Stomach smooth muscle (tissue), 2 donors: ENCODE results near the gene RHEB.

ENCODE experiments used
- H3K27ac ChIP-seq: one replicate; pipeline ENCODE4 v1.7.0; 2013; ENCODE audit warnings: mild to moderate bottlenecking, low read length, inconsistent platforms
- H3K27me3 ChIP-seq, 2 donors: one replicate each; pipeline ENCODE4 v1.7.0; 2013; ENCODE audit warnings: low read length in 2 of 2; ENCODE audit not compliant: insufficient read depth in 2 of 2, control insufficient read depth in 1 of 2
- H3K36me3 ChIP-seq, 2 donors: one replicate each; pipeline ENCODE4 v1.7.0; 2013; ENCODE audit warnings: low read length in 2 of 2; ENCODE audit not compliant: control insufficient read depth in 2 of 2, insufficient read depth in 2 of 2
- H3K4me1 ChIP-seq: one replicate; pipeline ENCODE4 v1.7.0; 2013; ENCODE audit warnings: low read length; ENCODE audit not compliant: control insufficient read depth, insufficient read depth
- H3K4me3 ChIP-seq, 2 donors: one replicate each; pipeline ENCODE4 v1.7.0; 2013; ENCODE audit warnings: low read length in 2 of 2
- H3K9ac ChIP-seq, 2 donors: one replicate each; pipeline ENCODE4 v1.7.0; 2013; ENCODE audit warnings: low read length in 2 of 2, mild to moderate bottlenecking in 1 of 2
- H3K9me3 ChIP-seq, 2 donors: one replicate each; pipeline ENCODE4 v1.7.0; 2013; ENCODE audit warnings: low read length in 2 of 2; ENCODE audit not compliant: control insufficient read depth in 2 of 2
- donor health status: healthy.
- donor health status: Pancreatic carcinoma.

RHEB gene

GRCh38 chr7:151437866-151438516 lies 81.7 kb downstream of the RHEB start:
- Histone ChIP-seq H3K9me3 (peaks cover 0 to 2% of the 10 kb centered on the region in 2 donors), H3K4me1 (peaks cover 17% of the 10 kb centered on the region), H3K27me3 (peaks cover 9 to 16% of the 10 kb centered on the region in 2 donors), H3K27ac (no peak overlapping the region), H3K36me3 (no peaks in the 10 kb centered on the region), H3K9ac (no peak overlapping the region), H3K4me3 (no peak overlapping the region)

GRCh38 chr7:151437159-151437553 lies 82.5 kb downstream of the RHEB start:
- H3K36me3 ChIP-seq, result no peaks in the 10 kb centered on the region
- H3K9me3 ChIP-seq, result peaks cover 0 to 2% of the 10 kb centered on the region in 2 donors
- peaks cover 17% of the 10 kb centered on the region for H3K4me1 ChIP-seq
- no peak overlapping the region for H3K4me3 ChIP-seq
- no peak overlapping the region for H3K9ac ChIP-seq
- peaks cover 9 to 16% of the 10 kb centered on the region in 2 donors for H3K27me3 ChIP-seq
- H3K27ac ChIP-seq, result peak overlapping the region; percentile 49

GRCh38 chr7:151436446-151437158 lies 83.1 kb downstream of the RHEB start:
- H3K4me1 ChIP-seq, result peaks cover 17% of the 10 kb centered on the region
- H3K27ac ChIP-seq, result peak overlapping the region; percentile 49
- H3K36me3 ChIP-seq, result no peaks in the 10 kb centered on the region
- H3K9ac ChIP-seq, result no peak overlapping the region
- peaks cover 0 to 2% of the 10 kb centered on the region in 2 donors for H3K9me3 ChIP-seq
- peaks cover 9 to 16% of the 10 kb centered on the region in 2 donors for H3K27me3 ChIP-seq
- H3K4me3 ChIP-seq, result no peak overlapping the region

- peaks cover 0 to 2% of the 10 kb centered on the region in 2 donors for H3K9me3 ChIP-seq
- peaks cover 17% of the 10 kb centered on the region for H3K4me1 ChIP-seq
- H3K9ac ChIP-seq, result no peak overlapping the region
- H3K27me3 ChIP-seq, result peaks cover 9 to 16% of the 10 kb centered on the region in 2 donors
- H3K36me3 ChIP-seq, result no peaks in the 10 kb centered on the region
- H3K27ac ChIP-seq, result no peak overlapping the region
- H3K4me3 ChIP-seq, result no peak overlapping the region
Measured at GRCh38 chr7:151435971-151436370, 83.7 kb downstream of the RHEB start.

GRCh38 chr7:151435103-151435916 lies 84.4 kb downstream of the RHEB start:
- H3K4me3 ChIP-seq, result no peak overlapping the region
- peaks cover 0 to 2% of the 10 kb centered on the region in 2 donors for H3K9me3 ChIP-seq
- peaks cover 9 to 16% of the 10 kb centered on the region in 2 donors for H3K27me3 ChIP-seq
- H3K9ac ChIP-seq, result no peak overlapping the region
- no peak overlapping the region for H3K27ac ChIP-seq
- no peaks in the 10 kb centered on the region for H3K36me3 ChIP-seq
- peaks cover 14% of the 10 kb centered on the region for H3K4me1 ChIP-seq

- no peak overlapping the region for H3K27ac ChIP-seq
- peaks cover 0 to 2% of the 10 kb centered on the region in 2 donors for H3K9me3 ChIP-seq
- H3K36me3 ChIP-seq, result no peaks in the 10 kb centered on the region
- peaks cover 8 to 12% of the 10 kb centered on the region in 2 donors for H3K27me3 ChIP-seq
- H3K4me1 ChIP-seq, result peaks cover 16% of the 10 kb centered on the region
- no peak overlapping the region for H3K9ac ChIP-seq
- no peak overlapping the region for H3K4me3 ChIP-seq
Measured at GRCh38 chr7:151434549-151434948, 85.1 kb downstream of the RHEB start.

GRCh38 chr7:151433721-151434400 lies 85.8 kb downstream of the RHEB start:
- no peaks in the 10 kb centered on the region for H3K36me3 ChIP-seq
- H3K9ac ChIP-seq, result no peak overlapping the region
- H3K4me1 ChIP-seq, result peaks cover 17% of the 10 kb centered on the region
- no peak overlapping the region for H3K27ac ChIP-seq
- H3K27me3 ChIP-seq, result peaks cover 2 to 5% of the 10 kb centered on the region in 2 donors
- peaks cover 0 to 2% of the 10 kb centered on the region in 2 donors for H3K9me3 ChIP-seq
- H3K4me3 ChIP-seq, result no peak overlapping the region

- Histone ChIP-seq H3K4me3 (no peak overlapping the region), H3K27me3 (no peaks in the 10 kb centered on the region), H3K36me3 (no peaks in the 10 kb centered on the region), H3K27ac (no peak overlapping the region), H3K9me3 (no peaks in the 10 kb centered on the region), H3K9ac (no peak overlapping the region), H3K4me1 (peaks cover 20% of the 10 kb centered on the region)
Measured at GRCh38 chr7:151432658-151433521, 86.8 kb downstream of the RHEB start.

GRCh38 chr7:151431768-151432311 lies 87.9 kb downstream of the RHEB start:
- no peaks in the 10 kb centered on the region for H3K36me3 ChIP-seq
- no peak overlapping the region for H3K27ac ChIP-seq
- H3K4me1 ChIP-seq, result peaks cover 15% of the 10 kb centered on the region
- H3K9ac ChIP-seq, result no peak overlapping the region
- H3K9me3 ChIP-seq, result no peaks in the 10 kb centered on the region
- no peaks in the 10 kb centered on the region for H3K27me3 ChIP-seq
- no peak overlapping the region for H3K4me3 ChIP-seq
